ENCODE measurements around the gene TPSAB1.

TPSAB1 gene

DNA sequence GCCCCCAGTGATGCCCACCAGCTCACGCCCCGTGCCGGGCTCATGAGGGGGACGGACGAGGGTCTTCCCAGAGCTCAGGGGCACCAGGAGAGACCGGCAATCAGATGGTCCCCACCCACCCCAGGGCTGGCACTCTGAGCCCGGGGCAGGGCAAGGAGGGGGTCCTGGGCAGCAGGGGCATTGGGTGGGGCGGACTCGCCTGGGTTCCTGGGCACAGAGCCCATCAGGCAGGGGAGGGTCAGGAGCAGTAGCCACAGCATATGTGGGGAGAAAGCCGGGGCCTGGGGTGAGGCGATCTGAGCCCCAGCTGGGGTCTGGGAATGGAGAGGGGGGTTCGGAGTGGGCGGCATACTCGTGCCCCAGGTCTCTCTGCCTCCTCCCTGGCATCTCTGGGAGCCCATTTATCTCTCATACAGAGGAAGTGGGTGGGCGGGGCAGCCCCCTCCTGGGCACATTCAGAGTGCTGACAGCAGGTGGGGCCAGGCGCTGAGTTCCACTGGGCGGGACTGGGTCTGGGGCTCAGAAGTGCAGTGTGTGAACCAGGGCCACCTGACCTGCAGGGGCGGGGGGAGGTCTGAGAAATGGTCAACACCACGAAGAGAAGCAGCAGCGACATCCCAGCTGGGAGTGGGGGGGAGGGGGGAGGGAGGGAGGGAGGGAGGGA is 48.4 kb downstream of the TPSAB1 start:
- DNase-seq: peak; percentile 58

DNA sequence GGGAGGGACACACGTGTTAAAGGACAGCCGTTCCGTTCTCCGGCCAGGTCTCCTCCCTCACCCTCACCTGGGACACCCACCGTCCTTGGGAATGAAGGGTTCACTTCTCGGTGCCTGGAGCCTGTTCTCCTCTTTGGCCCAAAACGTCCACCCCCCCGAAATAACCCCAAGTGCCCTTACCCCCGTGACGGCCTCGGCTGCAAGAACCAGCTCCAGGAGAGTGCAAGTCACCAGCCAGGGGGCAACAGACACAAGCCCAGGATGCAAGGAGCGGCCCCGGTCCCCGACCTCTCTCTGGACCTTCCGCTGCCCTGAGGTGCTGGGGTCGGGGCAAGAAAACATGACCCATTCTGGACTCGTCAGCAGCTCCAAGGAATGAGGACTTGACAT is 49.0 kb downstream of the TPSAB1 start:
- no peak for DNase-seq

DNA sequence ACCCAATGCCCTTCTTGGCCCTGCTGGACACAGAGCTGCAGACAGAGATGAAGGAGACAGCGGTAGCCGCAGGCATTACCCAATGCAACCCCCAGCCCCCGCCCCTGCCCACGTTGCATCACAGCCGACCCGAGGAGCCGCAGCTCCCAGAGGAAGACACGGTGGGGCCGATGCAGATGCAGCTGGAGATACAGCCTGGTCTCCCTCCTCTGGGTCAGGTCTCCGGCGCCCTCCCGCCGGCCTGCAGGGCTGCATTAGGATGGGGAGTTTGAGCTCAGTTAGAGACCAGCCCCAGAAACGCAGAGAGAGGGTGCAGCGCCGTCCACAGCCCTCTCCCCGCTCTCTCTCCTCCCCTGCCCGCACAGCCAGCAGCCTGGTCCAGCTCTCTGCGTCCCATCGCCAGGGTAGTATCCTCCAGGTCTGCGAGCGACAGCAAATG is 49.6 kb downstream of the TPSAB1 start:
- peak; percentile 72 for DNase-seq

DNA sequence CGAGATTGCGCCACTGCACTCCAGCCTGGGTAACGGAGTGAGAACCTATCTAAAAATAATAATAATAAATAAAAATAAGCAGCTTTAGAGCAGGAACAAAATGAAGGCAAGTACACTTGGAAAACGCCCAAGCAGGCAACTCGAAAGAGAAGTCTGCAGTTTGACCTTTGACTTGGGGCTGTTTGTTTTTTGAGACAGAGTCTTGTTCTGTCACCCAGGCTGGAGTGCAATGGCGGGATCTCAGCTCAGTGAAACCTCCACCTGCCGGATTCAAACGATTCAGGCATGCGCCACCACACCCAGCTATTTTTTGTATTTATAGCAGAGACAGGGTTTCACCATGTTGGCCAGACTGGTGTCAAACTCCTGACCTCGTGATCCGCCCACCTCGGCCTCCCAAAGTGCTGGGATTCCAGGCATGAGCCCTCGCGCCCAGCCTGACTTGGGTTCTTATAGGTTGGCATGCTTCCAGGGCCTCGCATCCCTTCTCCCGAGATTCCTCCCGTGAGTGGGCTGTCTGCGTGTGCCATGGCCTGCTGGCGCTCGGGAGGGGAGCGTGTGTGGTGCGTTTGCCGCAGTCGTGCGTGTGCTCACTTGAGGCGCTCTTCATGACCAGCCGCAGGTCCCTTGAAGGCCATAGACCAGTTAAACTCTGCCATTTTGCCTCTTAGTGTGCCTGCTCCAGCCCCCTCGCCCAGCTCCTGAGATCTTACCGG is 50.5 kb downstream of the TPSAB1 start:
- DNase-seq: no peak

DNA sequence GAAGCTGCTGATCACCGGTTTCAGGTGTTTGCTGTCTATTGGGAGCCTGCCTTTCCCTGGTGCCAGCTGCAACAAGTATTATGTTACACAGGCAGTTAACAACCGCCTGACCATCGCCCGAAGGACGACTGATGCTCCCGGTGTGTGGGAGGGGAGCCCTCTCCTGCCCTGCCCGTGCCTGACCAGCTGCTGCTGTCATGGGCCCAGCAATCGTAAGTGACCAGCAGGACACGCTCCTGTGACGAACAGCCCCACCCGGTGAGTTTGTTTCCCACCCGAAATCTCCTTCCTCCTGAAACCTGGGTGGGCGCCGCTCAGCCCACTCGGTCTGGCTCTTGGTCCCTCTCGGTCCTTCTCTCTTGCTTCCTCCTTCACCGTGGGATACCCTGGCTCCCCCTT is 51.1 kb downstream of the TPSAB1 start:
- DNase-seq: no peak

Measured in hematopoietic multipotent progenitor cell treated with erythropoietin and hydrocortisone succinate and interleukin-3 and kit ligand, for 4 days (in vitro differentiated cells).